MV-4-11 (cell line): ENCODE data around the gene SYNDIG1L.
"Not testable (repeated sequence)": the region's sequence is repeated elsewhere in the genome, so short reads cannot be mapped to it uniquely, and the experiment has no call there.

Experiments
- DNase-seq: peaks from one replicate; lab custom pipeline; 2025; lab: John Stamatoyannopoulos, UW

The SYNDIG1L gene

GRCh38 chr14:74402401-74403251 lies 23.4 kb downstream of the SYNDIG1L start:
- DNase-seq = no peak

- no peak for DNase-seq
Observed at GRCh38 chr14:74401504-74402241, 24.3 kb downstream of the SYNDIG1L start.

GRCh38 chr14:74400919-74401503 lies 25.0 kb downstream of the SYNDIG1L start:
- no peak for DNase-seq

GRCh38 chr14:74400031-74400685 lies 25.9 kb downstream of the SYNDIG1L start:
- no peak for DNase-seq

DNA sequence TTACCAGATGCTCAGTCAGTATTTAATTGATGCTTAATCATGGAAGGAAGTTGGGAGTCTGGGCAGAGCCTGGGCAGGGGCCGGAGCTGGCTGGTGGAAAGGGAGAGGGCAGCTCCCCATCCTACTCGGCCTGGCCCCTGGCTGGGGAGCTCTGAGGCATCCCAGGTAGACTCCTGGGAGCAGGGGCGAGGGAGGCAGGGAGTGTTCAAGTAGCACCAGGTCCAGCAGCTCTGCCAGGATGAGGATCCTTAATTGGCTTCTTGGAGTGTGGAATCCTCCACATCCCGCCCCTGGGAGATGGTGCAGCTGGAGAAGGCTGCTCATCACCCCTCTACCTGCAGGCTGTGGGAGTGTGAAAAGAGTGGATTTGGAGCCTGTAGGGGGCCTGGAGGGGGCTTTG lies 30.9 kb downstream of the SYNDIG1L start:
- DNase-seq = no peak

GRCh38 chr14:74394549-74394948 lies 31.5 kb downstream of the SYNDIG1L start:
- DNase-seq = no peak

DNA sequence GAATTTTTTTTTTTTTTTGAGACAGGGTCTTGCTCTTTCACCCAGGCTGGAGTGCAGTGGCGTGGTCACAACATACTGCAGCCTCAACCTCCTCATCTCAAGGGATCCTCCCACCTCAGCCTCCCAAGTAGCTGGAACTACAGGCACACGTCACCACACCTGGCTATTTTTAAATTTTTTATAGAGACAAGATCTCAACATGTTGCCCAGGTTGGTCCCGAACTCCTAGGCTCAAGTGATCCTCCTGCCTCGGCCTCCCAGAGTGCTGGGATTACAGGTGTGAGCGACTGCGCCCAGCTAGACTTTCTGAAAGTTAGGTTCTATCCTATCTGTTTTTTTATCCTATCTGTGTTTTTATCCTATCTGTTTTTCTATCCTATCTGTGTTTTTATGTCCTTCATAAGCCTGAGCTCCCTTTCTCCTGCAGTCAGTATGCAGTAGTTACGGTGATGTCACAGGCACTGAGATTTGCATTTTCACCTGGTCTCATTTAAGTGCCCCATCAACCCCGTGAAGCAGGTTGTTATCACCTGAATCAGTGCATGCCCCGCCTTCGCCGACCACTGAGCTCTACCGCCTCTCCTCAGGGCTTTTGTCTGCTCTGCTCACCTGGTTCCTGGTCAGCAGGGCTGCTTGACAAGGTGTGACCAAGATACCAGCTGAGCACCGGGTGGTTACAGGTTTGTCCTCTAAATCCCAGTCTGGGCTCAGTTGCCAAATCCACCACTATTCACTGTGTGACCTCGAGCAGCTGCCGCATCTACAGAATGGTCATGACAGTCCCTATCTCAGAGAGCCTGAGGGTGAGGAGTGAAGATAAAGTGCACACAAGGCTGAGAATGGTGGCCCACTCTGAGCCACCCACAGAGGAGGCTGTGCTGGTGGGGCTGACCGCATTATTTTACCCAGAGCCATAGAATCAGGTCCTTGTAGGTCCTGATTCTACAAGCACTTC lies 33.1 kb downstream of the SYNDIG1L start:
- no peak for DNase-seq

GRCh38 chr14:74391479-74391878 lies 34.5 kb downstream of the SYNDIG1L start:
- no peak for DNase-seq

- not testable (repeated sequence) for DNase-seq
Observed at GRCh38 chr14:74390505-74390904, 35.5 kb downstream of the SYNDIG1L start.

GRCh38 chr14:74389980-74390379 lies 36.0 kb downstream of the SYNDIG1L start:
- DNase-seq = no peak

DNA sequence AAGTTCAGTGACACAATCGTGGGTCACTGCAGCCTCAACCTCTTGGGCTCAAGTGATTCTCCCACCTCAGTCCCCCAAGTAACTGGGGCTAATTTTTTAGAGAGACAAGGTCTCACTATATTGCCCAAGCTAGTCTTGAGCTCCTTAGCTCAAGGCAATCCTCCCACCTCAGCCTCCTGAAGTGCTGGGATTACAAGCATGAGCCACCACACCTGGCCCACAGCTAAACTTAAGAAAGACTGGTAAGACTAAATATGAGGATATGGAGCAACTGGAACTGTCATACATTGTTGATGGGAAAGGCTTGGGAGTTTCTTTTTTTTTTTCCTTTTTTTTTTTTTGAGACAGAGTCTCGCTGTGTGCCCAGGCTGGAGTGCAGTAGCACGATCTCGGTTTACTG lies 43.8 kb downstream of the SYNDIG1L start:
- no peak for DNase-seq

DNA sequence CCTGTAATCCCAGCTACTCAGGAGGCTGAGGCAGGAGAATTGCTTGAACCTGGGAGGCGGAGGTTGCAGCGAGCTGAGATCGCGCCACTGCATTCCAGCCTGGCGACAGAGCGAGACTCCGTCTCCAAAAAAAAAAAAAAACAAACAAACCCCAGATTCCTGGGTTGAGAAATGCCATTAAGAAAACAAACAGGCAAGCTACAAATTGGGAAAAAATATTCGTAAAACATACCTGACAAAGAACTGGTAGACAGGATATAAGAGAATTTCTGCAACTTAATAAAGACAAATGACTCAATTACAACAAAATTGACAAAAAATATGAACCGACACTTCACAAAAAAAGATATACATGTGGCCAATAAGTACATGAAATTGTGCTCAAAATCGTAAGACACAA lies 44.4 kb downstream of the SYNDIG1L start:
- DNase-seq = not testable (repeated sequence)

DNA sequence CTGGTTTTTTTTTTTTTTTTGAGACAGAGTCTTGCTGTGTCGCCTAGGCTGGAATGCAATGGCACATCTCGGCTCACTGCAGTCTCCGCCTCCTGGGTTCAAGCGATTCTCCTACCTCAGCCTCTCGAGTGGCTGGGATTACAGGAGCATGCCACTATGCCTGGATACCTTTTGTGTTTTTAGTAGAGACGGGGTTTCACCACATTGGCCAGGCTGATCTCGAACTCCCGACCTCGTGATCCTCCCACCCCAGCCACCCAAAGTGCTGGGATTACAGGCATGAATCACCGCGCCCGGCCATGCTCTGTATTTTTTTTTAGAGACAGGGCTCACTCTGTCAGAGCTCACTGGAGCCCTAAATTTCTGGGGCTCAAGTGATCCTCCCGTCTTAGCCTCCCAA lies 45.2 kb downstream of the SYNDIG1L start:
- no peak for DNase-seq

DNA sequence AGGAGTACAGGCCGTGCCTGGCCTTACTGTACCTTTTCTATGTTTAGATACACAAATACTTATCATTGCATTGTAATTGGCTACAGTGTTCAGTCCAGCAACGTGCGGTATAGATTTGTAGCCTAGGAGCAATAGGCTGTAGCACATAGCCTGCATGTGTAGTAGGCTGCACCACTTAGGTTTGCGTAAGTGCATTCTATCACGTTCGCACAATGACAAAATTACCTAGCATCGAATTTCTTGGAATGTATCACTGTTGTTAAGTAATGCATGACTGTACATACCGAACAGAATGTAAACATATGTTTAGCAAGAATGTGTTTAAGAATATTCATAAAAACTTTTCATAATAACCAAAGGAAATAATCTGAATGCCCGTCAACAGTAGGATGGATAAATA lies 45.8 kb downstream of the SYNDIG1L start:
- no peak for DNase-seq

DNA sequence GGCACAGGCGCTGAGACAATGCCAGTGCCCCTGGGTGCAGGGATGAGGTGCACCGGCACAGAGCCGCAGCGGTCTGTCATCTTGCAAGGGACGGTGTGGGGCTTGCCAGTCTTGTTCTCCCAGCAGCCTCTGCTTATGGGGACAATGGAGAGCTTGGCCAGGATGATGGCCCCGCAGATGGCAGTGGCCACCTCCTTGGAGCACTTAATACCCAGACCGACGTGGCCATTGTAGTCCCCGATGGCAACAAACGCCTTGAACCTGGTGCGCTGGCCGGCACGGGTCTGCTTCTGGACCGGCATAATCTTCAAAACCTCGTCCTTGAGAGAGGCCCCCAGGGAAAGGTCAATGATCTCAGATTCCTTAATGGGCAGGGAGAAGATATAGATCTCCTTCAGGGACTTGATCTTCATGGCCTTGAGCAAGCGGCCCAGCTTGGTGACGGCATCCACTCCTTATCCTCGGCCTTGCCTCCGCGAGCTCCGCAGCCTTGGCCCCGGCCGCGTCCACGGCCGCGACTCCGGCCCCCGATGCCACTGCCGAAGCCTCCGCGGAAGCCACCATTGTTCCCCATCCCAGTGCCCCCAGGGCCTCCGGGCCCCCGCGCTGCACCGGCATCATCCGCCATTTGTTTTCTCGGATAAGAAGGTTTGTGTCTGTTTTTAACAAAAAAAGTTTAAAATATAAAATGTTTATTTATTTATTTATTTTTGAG lies 47.9 kb downstream of the SYNDIG1L start:
- DNase-seq = no peak

GRCh38 chr14:74368441-74368840 lies 57.6 kb downstream of the SYNDIG1L start:
- DNase-seq = no peak

- no peak for DNase-seq
Observed at GRCh38 chr14:74368026-74368425, 58.0 kb downstream of the SYNDIG1L start.

DNA sequence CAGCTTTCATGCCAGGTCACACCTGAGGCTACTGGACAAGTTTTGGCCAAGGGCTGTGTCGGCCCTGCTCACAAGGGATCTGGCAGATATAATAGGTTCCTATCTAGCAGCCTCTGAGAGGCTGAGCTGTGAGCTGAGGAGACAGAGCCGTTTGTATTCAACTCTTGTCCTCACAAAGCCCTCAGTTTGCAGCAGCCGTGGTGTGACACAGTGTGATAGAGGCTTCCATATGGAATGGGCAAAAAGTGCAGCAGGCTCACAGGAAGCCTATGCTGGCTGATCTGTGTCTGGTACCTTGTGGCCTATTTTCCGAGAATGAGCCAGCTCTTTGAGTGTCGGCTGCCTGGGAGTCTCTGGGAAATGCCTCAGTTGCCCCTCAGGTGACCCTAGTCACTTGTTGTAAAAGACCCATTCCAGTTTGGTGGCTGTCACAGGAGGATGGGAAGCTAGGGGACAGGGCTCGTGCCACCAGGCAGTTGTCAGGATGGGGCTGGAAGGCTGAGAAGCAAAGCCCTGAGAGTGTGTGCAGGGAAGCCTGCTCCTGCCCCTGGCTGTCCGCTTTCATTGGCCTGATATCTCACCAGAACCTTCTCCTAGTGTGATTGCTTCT lies 61.6 kb downstream of the SYNDIG1L start:
- DNase-seq = no peak

- peak; percentile 56 for DNase-seq
Observed at GRCh38 chr14:74362361-74362915, 63.6 kb downstream of the SYNDIG1L start.

GRCh38 chr14:74360163-74360562 lies 65.8 kb downstream of the SYNDIG1L start:
- no peak for DNase-seq
